CD8-positive, alpha-beta memory T cell (primary cell): ENCODE measurements around the gene FAM163A. TPM values are rescaled to one million over a fixed set of nuclear protein-coding genes. Genes with fewer than 3 reads are reported as not detected.

Experiments used
- CTCF ChIA-PET: fragments of 350-600 bp; sonication (Branson Sonifier 250); formaldehyde crosslinking; loops from one replicate; lab custom pipeline; 2021; ENCODE audit warnings: antibody characterized with exemption; lab: Charles Lee
- POLR2A ChIA-PET: fragments of 350-600 bp; sonication (Branson Sonifier 250); formaldehyde crosslinking; loops from one replicate; lab custom pipeline; 2021; ENCODE audit warnings: antibody characterized with exemption; lab: Charles Lee
- DNase-seq, 5 donors: peaks; one replicate each; pipeline versions ENCODE4 v3.0.0 to v3.0.0-alpha.2; 2020 to 2022; ENCODE audit warnings: mixed read lengths in 1 of 5
- H3K27ac ChIP-seq: one replicate; pipeline ENCODE4 v1.7.0; 2013; ENCODE audit warnings: low read depth, mild to moderate bottlenecking, low read length, moderate library complexity
- H3K27me3 ChIP-seq: 2 replicates; pipeline ENCODE4 v1.7.0; 2013; ENCODE audit warnings: low read length, mild to moderate bottlenecking; ENCODE audit not compliant: insufficient read depth, poor library complexity, severe bottlenecking
- H3K36me3 ChIP-seq: 2 replicates; pipeline ENCODE4 v1.7.0; 2013; ENCODE audit warnings: mild to moderate bottlenecking, low read length, moderate library complexity; ENCODE audit not compliant: insufficient read depth
- H3K4me1 ChIP-seq: 2 replicates; pipeline ENCODE4 v1.7.0; 2013; ENCODE audit warnings: mild to moderate bottlenecking, low read length, moderate library complexity; ENCODE audit not compliant: insufficient read depth
- H3K4me3 ChIP-seq: 2 replicates; pipeline ENCODE4 v1.7.0; 2013; ENCODE audit warnings: mild to moderate bottlenecking, low read length
- H3K9me3 ChIP-seq: 2 replicates; pipeline ENCODE4 v1.7.0; 2013; ENCODE audit warnings: mild to moderate bottlenecking, low read length
- H3K27ac Mint-ChIP-seq, 8 donors: one replicate each; pipeline ENCODE4 v1.8.0; 2020 to 2021; ENCODE audit warnings: mixed read lengths in 8 of 8, mild to moderate bottlenecking in 6 of 8, inconsistent platforms in 3 of 8, moderate library complexity in 3 of 8
- H3K27me3 Mint-ChIP-seq, 2 donors: one replicate each; pipeline ENCODE4 v1.8.0; 2020 to 2021; ENCODE audit warnings: mixed read lengths in 2 of 2, mild to moderate bottlenecking in 1 of 2, moderate library complexity in 1 of 2
- H3K36me3 Mint-ChIP-seq, 3 donors: one replicate each; pipeline ENCODE4 v1.8.0; 2020 to 2021; ENCODE audit warnings: mixed read lengths in 3 of 3, inconsistent platforms in 1 of 3, mild to moderate bottlenecking in 1 of 3
- H3K4me1 Mint-ChIP-seq, 3 donors: one replicate each; pipeline ENCODE4 v1.8.0; 2020 to 2021; ENCODE audit warnings: mixed read lengths in 3 of 3, inconsistent platforms in 1 of 3, mild to moderate bottlenecking in 1 of 3
- H3K4me3 Mint-ChIP-seq, 7 donors: one replicate each; pipeline ENCODE4 v1.8.0; 2020 to 2021; ENCODE audit warnings: mixed read lengths in 7 of 7, mild to moderate bottlenecking in 6 of 7, moderate library complexity in 4 of 7, inconsistent platforms in 2 of 7
- H3K9me3 Mint-ChIP-seq, 5 donors: one replicate each; pipeline ENCODE4 v1.8.0; 2020 to 2022; ENCODE audit warnings: mixed read lengths in 5 of 5, mild to moderate bottlenecking in 3 of 5, moderate library complexity in 2 of 5, inconsistent platforms in 1 of 5
- polyA plus RNA-seq: library from polyadenylated mRNA; unstranded; fragments of 300-500 nt; fragmentation: Illumina TruSeq; gene quantifications from one replicate; pipeline ENCODE4 v1.2.3, GENCODE V29; 2021
- total RNA-seq, 2 experiments: library from RNA; stranded (reverse); gene quantifications; one replicate each; pipeline ENCODE4 v1.2.3, GENCODE V29; 2021

Gene FAM163A
- total and polyA plus RNA-seq, 3 experiments from 2014 or later = not detected

- H3K4me3 ChIP-seq = no peak overlapping the region
- POLR2A ChIA-PET = no interaction called here
- no peaks in the 10 kb centered on the region for H3K36me3 Mint-ChIP-seq
- peaks cover 4% of the 10 kb centered on the region for H3K4me1 ChIP-seq
- H3K36me3 ChIP-seq = no peaks in the 10 kb centered on the region
- H3K27ac ChIP-seq = no peak overlapping the region
- no peak for DNase-seq
- H3K27me3 ChIP-seq = no peaks in the 10 kb centered on the region
- peaks cover 0 to 5% (median 5%) of the 10 kb centered on the region in 3 donors for H3K4me1 Mint-ChIP-seq
- no peak overlapping the region for H3K27ac Mint-ChIP-seq
- H3K9me3 ChIP-seq = peaks cover 6% of the 10 kb centered on the region
- H3K27me3 Mint-ChIP-seq = peaks cover 0 to 17% of the 10 kb centered on the region in 2 donors
- CTCF ChIA-PET = no interaction called here
- H3K9me3 Mint-ChIP-seq = peaks cover 36 to 61% (median 51%) of the 10 kb centered on the region in 5 donors
- H3K4me3 Mint-ChIP-seq = no peak overlapping the region
Measured at GRCh38 chr1:179714159-179714558, 28.9 kb upstream of the FAM163A start.

DNA sequence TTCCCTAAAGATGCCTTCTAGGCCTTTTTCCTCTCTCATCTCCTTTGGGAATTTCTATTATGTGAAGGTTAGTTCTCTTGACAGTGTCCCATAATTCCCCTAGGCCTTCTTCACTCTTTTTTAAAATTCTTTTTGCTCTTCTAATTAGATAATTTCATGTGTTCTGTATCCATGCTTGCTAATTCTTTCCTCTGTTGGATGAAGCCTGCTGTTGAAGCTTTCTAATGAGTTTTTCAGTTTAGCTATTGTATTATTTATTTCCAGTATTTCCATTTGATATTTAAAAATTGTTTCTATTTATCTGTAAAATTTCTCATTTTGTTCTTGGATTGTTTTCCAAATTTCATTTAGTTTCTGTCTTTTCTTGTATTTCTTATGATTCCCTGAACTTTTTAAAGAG, 28.5 kb upstream of the FAM163A start:
- Mint-ChIP-seq H3K4me3 (no peak overlapping the region), H3K27me3 (peaks cover 0 to 19% of the 10 kb centered on the region in 2 donors), H3K27ac (no peak overlapping the region), H3K4me1 (peaks cover 0 to 4% (median 4%) of the 10 kb centered on the region in 3 donors), H3K36me3 (no peaks in the 10 kb centered on the region), H3K9me3 (peaks cover 41 to 66% (median 53%) of the 10 kb centered on the region in 5 donors)
- no peaks in the 10 kb centered on the region for H3K27me3 ChIP-seq
- peaks cover 6% of the 10 kb centered on the region for H3K9me3 ChIP-seq
- ChIA-PET POLR2A (no interaction called here), CTCF (no interaction called here)
- H3K36me3 ChIP-seq = no peaks in the 10 kb centered on the region
- peaks cover 1% of the 10 kb centered on the region for H3K4me1 ChIP-seq
- H3K27ac ChIP-seq = no peak overlapping the region
- H3K4me3 ChIP-seq = no peak overlapping the region
- DNase-seq = no peak

GRCh38 chr1:179719272-179719671, 23.8 kb upstream of the FAM163A start:
- peaks cover 38 to 59% (median 48%) of the 10 kb centered on the region in 5 donors for H3K9me3 Mint-ChIP-seq
- no peak overlapping the region for H3K4me3 Mint-ChIP-seq
- POLR2A ChIA-PET = no interaction called here
- H3K4me1 ChIP-seq = no peaks in the 10 kb centered on the region
- no peaks in the 10 kb centered on the region for H3K36me3 ChIP-seq
- no peak overlapping the region for H3K27ac ChIP-seq
- H3K4me3 ChIP-seq = no peak overlapping the region
- H3K4me1 Mint-ChIP-seq = no peaks in the 10 kb centered on the region
- peaks cover 2 to 14% of the 10 kb centered on the region in 2 donors for H3K27me3 Mint-ChIP-seq
- no peaks in the 10 kb centered on the region for H3K36me3 Mint-ChIP-seq
- H3K27me3 ChIP-seq = no peaks in the 10 kb centered on the region
- DNase-seq = no peak
- CTCF ChIA-PET = no interaction called here
- H3K9me3 ChIP-seq = peaks cover 4% of the 10 kb centered on the region
- H3K27ac Mint-ChIP-seq = no peak overlapping the region

DNA sequence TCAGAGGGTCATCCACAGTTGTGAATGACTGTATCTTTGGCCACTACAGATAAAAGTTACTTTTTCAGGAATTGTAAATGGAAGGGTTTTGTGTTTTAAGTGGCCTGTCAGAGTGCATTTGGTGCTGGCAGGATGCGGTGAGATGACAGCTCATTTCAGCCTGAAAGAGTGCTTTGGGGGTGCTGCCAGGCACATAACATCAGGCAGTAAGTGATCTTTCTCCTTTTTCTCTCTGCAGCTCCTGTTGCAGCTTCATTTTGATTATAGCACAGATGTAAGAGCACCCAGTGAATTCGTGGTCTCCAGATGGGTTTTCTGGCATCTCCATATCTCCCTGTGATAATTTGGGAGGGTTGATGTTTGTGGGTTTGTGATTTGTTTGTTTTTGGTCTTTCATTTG, 14.8 kb upstream of the FAM163A start:
- ChIA-PET CTCF (no interaction called here), POLR2A (no interaction called here)
- Histone ChIP-seq H3K9me3 (no peaks in the 10 kb centered on the region), H3K4me1 (no peaks in the 10 kb centered on the region), H3K36me3 (no peaks in the 10 kb centered on the region), H3K27me3 (no peaks in the 10 kb centered on the region), H3K27ac (no peak overlapping the region), H3K4me3 (no peak overlapping the region)
- no peaks in the 10 kb centered on the region for H3K4me1 Mint-ChIP-seq
- no peaks in the 10 kb centered on the region for H3K36me3 Mint-ChIP-seq
- H3K27me3 Mint-ChIP-seq = peaks cover 0 to 32% of the 10 kb centered on the region in 2 donors
- H3K4me3 Mint-ChIP-seq = no peak overlapping the region
- DNase-seq = no peak
- no peak overlapping the region for H3K27ac Mint-ChIP-seq
- peaks cover 0 to under 1% (median 0%) of the 10 kb centered on the region in 5 donors for H3K9me3 Mint-ChIP-seq

- no peaks in the 10 kb centered on the region for H3K36me3 ChIP-seq
- no peaks in the 10 kb centered on the region for H3K4me1 ChIP-seq
- H3K27ac ChIP-seq = no peak overlapping the region
- H3K27ac Mint-ChIP-seq = no peak overlapping the region
- no peaks in the 10 kb centered on the region for H3K4me1 Mint-ChIP-seq
- DNase-seq = no peak
- H3K36me3 Mint-ChIP-seq = no peaks in the 10 kb centered on the region
- H3K9me3 ChIP-seq = no peaks in the 10 kb centered on the region
- peaks cover 0 to 39% of the 10 kb centered on the region in 2 donors for H3K27me3 Mint-ChIP-seq
- no peaks in the 10 kb centered on the region for H3K9me3 Mint-ChIP-seq
- no peak overlapping the region for H3K4me3 Mint-ChIP-seq
- no peak overlapping the region for H3K4me3 ChIP-seq
- ChIA-PET CTCF (no interaction called here), POLR2A (no interaction called here)
- H3K27me3 ChIP-seq = no peaks in the 10 kb centered on the region
Measured at GRCh38 chr1:179729881-179730280, 13.2 kb upstream of the FAM163A start.

DNA sequence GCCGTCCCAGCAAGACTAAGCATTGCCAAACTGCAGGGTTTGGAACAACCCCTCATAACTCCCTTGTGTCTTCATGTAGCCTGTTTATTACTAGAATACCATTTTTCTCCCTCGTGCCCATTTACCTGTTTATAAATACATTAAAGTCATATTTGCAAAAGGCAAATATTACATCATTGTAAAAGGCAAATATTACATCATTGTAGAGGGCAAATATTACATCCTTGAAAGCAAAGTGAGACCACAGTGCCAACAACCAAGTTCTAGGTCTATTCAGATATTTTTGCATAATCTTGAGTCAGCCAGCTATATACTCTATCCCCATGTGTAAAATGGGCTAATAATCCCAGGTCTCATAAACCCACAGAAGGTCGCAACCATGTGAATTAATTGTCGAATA, 11.4 kb upstream of the FAM163A start:
- Histone ChIP-seq H3K27me3 (no peaks in the 10 kb centered on the region), H3K27ac (no peak overlapping the region), H3K36me3 (no peaks in the 10 kb centered on the region), H3K9me3 (no peaks in the 10 kb centered on the region), H3K4me1 (no peaks in the 10 kb centered on the region), H3K4me3 (no peak overlapping the region)
- Mint-ChIP-seq H3K27ac (no peak overlapping the region), H3K4me1 (no peaks in the 10 kb centered on the region), H3K9me3 (no peaks in the 10 kb centered on the region), H3K4me3 (no peak overlapping the region), H3K36me3 (no peaks in the 10 kb centered on the region), H3K27me3 (peaks cover 7 to 48% of the 10 kb centered on the region in 2 donors)
- POLR2A ChIA-PET = no interaction called here
- no peak for DNase-seq
- CTCF ChIA-PET = interaction anchor here (1.0 kb wide), 1 partner anchor 25 kb away, joined by 3 read pairs; no protein-coding TSS in a partner anchor

DNA sequence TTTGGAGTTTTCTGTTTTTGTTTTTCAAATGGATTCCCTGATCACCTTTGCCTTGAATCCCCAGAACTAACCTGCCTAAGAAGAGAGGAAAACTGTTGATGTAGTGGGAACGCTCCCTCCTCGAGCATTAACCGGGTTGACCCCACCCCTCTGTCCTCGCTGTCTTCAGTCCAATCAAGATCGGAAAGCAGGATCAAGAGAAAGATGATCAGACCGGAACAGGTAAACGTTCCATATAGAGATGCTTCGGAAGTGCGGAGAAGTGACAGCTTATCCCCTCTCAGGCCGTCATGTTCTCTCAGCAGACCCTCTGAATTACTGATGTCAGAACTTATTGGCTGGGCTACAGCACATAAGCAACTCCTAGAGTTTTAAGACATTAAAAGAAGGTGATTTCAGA, 800 bp upstream of the FAM163A start:
- H3K36me3 ChIP-seq = no peaks in the 10 kb centered on the region
- ChIA-PET CTCF (no interaction called here), POLR2A (no interaction called here)
- Mint-ChIP-seq H3K27ac (peak overlapping the region in 1 of 8 donors; percentile 47), H3K27me3 (peaks cover 45 to 74% of the 10 kb centered on the region in 2 donors), H3K4me3 (peak overlapping the region in 6 of 7 donors; percentile 33 to 68 (median 46)), H3K36me3 (no peaks in the 10 kb centered on the region), H3K4me1 (peaks cover 9 to 13% (median 10%) of the 10 kb centered on the region in 3 donors), H3K9me3 (peaks cover 0 to 5% (median 0%) of the 10 kb centered on the region in 5 donors)
- H3K4me1 ChIP-seq = no peaks in the 10 kb centered on the region
- H3K9me3 ChIP-seq = no peaks in the 10 kb centered on the region
- no peak overlapping the region for H3K4me3 ChIP-seq
- no peaks in the 10 kb centered on the region for H3K27me3 ChIP-seq
- no peak for DNase-seq
- no peak overlapping the region for H3K27ac ChIP-seq

DNA sequence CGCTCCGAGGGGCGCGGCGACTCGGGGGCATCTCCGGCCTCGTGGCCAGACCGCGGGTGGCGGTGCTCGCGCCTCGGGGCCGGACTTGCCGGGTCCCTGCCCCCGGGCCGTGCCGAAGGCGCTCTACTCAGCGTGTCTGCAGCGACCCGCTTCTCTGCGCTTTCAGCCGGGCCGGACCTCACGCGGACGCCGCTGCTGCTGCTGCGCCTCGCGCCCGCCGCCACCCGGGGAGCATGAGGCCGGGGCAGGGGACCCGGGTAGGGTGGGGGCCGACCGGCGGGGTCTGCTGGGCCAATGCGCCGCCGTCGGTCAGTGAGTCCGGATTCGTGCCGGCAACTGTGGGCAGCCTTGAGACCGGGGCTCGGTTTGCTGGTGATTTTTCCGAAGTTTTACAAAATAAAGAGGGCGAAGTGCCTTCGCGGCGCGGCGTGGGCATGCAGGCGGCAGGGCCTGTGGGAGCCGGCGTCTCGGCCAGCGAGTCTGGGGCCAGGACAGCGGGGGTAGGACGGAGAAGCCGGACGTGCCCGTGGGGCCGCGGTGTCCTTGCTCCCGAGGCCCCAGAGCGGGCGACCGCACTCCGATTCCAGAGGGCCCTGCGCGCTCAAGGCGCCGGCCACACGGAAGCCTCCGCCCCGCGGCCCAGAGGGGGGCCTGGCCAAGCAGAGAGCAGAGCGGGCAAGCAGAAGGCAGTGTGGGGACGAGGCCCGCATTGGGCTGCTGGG, 749 bp downstream of the FAM163A start:
- H3K27ac ChIP-seq = no peak overlapping the region
- H3K27me3 ChIP-seq = no peaks in the 10 kb centered on the region
- CTCF ChIA-PET = no interaction called here
- H3K36me3 ChIP-seq = no peaks in the 10 kb centered on the region
- Mint-ChIP-seq H3K4me1 (peaks cover 9 to 13% (median 10%) of the 10 kb centered on the region in 3 donors), H3K27me3 (peaks cover 40 to 76% of the 10 kb centered on the region in 2 donors), H3K9me3 (peaks cover 0 to 4% (median 2%) of the 10 kb centered on the region in 5 donors), H3K27ac (no peak overlapping the region), H3K36me3 (no peaks in the 10 kb centered on the region), H3K4me3 (no peak overlapping the region)
- no peak overlapping the region for H3K4me3 ChIP-seq
- POLR2A ChIA-PET = no interaction called here
- H3K4me1 ChIP-seq = no peaks in the 10 kb centered on the region
- no peaks in the 10 kb centered on the region for H3K9me3 ChIP-seq
- no peak for DNase-seq
